NCI-H345 treated with DMSO at 0.1 percent for 48 hours (cell line): ENCODE data around the gene PRTFDC1.
"Not testable (repeated sequence)": the region's sequence is repeated elsewhere in the genome, so short reads cannot be mapped to it uniquely, and the experiment has no call there.

Source experiments
- DNase-seq: peaks from one replicate; lab custom pipeline; 2025; ENCODE audit not compliant: unreplicated experiment; lab: John Stamatoyannopoulos, UW

PRTFDC1 gene

GRCh38 chr10:24935504-24936292, 16.7 kb downstream of the PRTFDC1 start:
- no peak for DNase-seq

GRCh38 chr10:24931236-24931635, 21.2 kb downstream of the PRTFDC1 start:
- DNase-seq: no peak

DNA sequence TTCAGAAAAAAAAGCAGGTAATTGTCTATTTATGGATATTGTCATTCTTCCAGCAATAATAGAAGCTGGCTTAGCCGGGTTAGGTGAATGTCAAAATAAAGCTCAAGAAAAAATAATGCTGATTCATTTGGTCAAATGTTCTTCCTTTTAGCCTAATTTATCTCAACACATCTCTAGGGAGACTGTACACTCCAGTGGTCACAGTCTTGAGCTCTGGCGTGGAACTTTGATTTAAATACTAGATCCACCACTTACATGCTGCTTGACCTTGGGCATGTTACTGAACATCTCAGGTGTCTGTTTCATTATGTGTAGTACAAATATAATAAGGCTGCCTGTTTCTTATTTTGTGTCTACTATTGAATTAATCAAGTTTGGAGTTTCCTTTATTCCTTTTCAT, 22.0 kb downstream of the PRTFDC1 start:
- no peak for DNase-seq

DNA sequence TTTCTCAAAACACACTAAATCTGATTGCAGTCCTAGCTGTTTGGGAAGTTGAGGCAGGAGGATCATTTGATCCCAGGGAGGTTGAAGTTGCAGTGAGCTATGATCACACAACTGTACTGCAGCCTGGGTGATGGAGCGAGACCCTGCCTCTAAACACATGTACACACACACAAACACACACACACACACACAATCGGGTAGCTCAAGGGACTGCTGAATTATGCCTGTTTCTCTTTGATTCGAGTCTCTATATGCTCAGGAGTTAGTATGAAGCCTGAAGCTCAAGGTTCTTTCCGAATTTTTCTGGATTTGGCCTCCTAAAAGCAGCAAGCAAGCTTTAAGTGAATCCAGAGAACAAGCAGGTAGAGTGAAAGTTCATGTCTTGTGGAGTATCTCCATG, 22.5 kb downstream of the PRTFDC1 start:
- no peak for DNase-seq

DNA sequence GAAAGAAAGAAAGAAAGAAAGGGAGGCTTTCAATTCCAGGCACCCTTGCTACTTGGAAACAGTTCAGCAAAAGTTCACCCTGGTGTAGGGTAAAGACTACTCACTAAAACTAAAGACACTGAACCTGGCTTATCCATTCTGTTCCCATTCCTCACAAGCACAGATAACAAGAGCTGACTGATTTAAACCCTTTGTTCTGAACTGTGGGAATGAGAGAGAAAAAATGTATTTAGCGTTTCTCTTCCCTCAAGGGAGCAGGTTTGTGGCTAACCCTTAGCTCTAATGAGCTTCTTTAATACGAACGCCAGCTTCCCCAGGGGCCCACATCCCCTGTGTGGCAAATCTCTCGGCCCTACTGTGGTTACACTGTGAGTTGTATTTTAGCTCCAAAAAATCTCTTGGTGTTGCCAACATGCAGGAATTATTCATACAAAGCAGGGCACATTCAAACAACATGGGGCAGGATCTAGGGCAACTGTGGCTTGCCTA, 23.3 kb downstream of the PRTFDC1 start:
- DNase-seq: no peak

GRCh38 chr10:24928163-24928562, 24.2 kb downstream of the PRTFDC1 start:
- no peak for DNase-seq

- no peak for DNase-seq
These were observed 25.8 kb downstream of the PRTFDC1 start for GRCh38 chr10:24926557-24926956.

- no peak for DNase-seq
These were observed 26.6 kb downstream of the PRTFDC1 start for GRCh38 chr10:24925799-24926198.

DNA sequence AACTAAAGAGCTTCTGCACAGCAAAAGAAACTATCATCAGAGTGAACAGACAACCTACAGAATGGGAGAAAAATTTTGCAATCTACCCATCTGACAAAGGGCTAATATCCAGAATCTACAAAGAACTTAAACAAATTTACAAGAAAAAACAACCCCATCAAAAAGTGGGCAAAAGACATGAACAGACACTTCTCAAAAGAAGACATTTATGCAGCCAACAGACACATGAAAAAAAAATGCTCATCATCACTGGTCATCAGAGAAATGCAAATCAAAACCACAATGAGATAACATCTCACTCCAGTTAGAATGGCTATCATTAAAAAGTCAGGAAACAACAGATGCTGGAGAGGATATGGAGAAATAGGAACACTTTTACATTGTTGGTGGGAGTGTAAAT, 27.9 kb downstream of the PRTFDC1 start:
- DNase-seq: not testable (repeated sequence)

- not testable (repeated sequence) for DNase-seq
These were observed 30.1 kb downstream of the PRTFDC1 start for GRCh38 chr10:24922222-24922868.

DNA sequence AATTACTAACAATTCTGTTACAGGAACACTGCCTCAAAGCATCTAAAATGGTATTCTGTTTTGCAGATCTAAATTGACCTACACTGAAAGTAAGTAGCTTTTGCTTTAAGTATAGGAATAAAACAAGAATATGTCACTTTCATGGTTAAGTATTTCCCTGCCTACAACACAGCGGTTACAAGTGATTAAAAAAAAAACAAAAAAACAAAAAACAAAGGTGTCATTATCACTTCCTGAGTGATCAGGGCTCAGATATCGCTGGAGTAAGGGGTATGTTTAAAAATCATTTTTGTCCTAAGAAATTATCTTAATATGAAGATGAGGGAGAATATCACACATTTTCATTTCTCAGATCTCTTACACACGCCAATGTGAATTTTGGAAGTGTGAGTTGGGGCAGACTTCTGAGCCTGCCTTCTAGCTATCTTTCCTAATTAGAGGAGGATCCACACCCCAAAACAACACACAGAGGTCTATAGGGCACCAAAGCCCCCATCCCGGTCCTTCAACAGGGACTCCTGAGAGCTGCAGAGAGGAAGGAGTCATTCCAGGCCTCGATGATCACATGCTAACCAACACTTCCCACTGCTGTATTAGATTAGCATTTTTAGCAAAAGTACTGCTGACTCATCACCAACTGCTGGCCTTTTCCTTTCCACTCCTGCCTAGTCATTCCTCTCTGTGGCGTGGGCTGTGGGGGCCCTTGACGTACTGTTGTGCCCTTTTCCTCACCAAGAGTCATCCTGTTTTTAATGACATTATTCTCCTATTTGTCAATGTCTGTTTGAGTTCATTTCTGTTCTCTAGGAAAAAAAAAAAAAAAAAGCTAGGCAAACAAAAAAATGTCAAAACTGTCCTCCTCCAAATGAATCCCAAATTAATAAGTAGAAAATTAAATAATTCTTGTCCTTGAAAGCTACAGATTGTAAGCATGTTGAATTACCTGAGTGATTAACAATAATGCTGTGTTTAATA, 31.2 kb downstream of the PRTFDC1 start:
- no peak for DNase-seq

GRCh38 chr10:24920192-24920591, 32.2 kb downstream of the PRTFDC1 start:
- DNase-seq: not testable (repeated sequence)

GRCh38 chr10:24919629-24920028, 32.8 kb downstream of the PRTFDC1 start:
- DNase-seq: not testable (repeated sequence)

GRCh38 chr10:24917979-24918378, 34.4 kb downstream of the PRTFDC1 start:
- no peak for DNase-seq

DNA sequence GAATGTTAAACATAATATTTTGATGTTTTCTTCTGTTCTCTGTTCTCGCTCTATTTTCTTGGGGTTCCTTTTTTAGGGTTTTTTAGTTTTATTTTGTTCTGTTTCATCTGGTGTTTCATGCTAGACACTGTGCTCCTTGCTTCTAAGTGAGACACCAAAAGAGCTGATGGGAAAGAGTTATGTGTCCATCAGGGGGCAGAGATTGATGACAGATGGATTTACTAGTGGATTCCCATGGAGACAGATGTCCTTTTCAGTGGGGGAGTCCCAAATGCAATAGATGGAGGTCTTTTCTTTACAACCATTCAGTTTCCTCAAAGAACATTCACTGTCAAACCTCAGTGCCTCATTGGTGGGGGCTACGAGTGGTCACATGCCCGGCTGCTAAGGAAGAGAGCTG, 34.9 kb downstream of the PRTFDC1 start:
- no peak for DNase-seq

GRCh38 chr10:24916365-24916764, 36.0 kb downstream of the PRTFDC1 start:
- DNase-seq: no peak

DNA sequence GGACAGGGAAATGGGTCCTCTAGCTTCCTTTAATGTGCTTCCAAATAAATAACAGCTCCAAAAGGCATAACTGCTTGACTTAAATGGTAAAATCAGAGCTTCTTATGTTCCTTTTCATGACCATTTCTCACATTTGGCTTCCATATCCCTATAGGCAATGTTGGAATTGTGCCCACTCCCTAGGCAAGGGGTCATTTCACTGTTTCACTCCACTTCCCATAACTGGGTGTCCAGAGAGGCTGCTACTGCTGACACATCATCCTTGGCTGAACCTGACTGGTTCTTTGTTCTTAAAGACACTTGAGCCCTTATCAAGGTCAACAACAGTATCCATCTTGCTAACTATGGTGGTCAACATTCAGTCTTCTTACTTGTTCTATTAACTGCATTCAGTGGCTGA, 37.1 kb downstream of the PRTFDC1 start:
- DNase-seq: no peak

DNA sequence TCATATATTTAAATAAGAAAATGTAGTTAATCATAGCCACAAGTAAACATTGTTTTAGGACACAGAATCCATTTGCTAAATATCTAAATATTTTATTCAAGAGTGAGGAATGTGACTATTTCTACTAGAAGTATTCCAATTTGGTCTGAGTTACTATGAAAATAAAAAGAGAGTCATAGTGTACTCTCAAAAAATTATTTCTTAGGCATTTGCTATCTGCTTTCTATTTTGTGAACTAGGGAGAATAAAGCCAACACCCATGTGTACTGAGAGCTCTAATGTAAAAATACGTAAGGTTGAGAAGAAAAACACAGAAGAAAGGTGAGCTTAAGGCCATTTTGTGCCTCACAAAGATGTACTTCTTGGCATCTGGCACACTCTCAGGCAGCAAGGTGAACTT, 38.3 kb downstream of the PRTFDC1 start:
- no peak for DNase-seq

GRCh38 chr10:24912215-24912614, 40.2 kb downstream of the PRTFDC1 start:
- no peak for DNase-seq

- DNase-seq: no peak
These were observed 41.4 kb downstream of the PRTFDC1 start for GRCh38 chr10:24911029-24911428.

DNA sequence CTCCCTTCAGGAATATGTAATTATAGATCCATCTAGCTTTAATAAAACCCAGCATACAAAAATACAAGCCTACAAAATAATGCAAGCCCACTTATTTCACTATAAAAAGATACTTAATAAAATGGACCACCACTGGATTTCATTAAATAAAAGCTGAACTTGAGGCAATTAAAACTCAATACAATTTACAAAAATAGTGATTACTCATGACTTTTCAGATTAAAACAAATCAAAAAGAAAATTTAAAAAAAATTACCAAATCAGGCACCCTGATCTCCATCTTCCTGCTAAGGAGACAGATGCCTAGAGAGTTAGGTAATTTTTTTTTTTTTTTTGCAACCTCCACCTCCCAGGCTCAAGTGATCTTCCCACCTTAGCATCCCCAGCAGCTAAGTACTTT, 41.8 kb downstream of the PRTFDC1 start:
- DNase-seq: no peak
